H1 (cell line): Measurements from ENCODE around the gene GPR85. TPM values are rescaled to one million over a fixed set of nuclear protein-coding genes. Genes with fewer than 3 reads are reported as not detected.

Source experiments
- CTCF ChIA-PET: fragments of 300-600 bp; sonication (Branson Sonifier 250); formaldehyde crosslinking; loops from one replicate; lab custom pipeline; 2021; ENCODE audit not compliant: partially characterized antibody; lab: Charles Lee
- POLR2A ChIA-PET: fragments of 300-600 bp; sonication (Branson Sonifier 250); formaldehyde crosslinking; loops from one replicate; lab custom pipeline; 2021; ENCODE audit warnings: inconsistent platforms; ENCODE audit not compliant: partially characterized antibody; lab: Charles Lee
- DNase-seq, 2 experiments: peaks; one replicate each; pipeline versions ENCODE4 v3.0.0 to v3.0.0-alpha.2; 2010 to 2022; ENCODE audit warnings: low spot score in 2 of 2, low read depth in 1 of 2, mixed read lengths in 1 of 2
- FAIRE-seq: peaks from 2 replicates; lab custom pipeline; 2011; peaks lifted over from hg19 to GRCh38; lab: Jason Lieb, UNC
- H2AFZ ChIP-seq: 2 replicates; pipeline ENCODE4 v1.8.1; 2012; ENCODE audit warnings: low read length, inconsistent platforms
- H2AK5ac ChIP-seq: 2 replicates; pipeline ENCODE4 v1.6.1; 2013; ENCODE audit warnings: low read depth, low read length
- H2BK120ac ChIP-seq: replicated peaks from 2 replicates; pipeline ENCODE3; 2013; ENCODE audit warnings: low read depth, low read length, inconsistent platforms
- H2BK12ac ChIP-seq: 2 replicates; pipeline ENCODE4 v1.6.1; 2013; ENCODE audit warnings: low read depth, low read length
- H2BK15ac ChIP-seq: 2 replicates; pipeline ENCODE4 v1.6.1; 2013; ENCODE audit warnings: low read length
- H2BK20ac ChIP-seq: 2 replicates; pipeline ENCODE4 v1.6.1; 2013; ENCODE audit warnings: low read length
- H2BK5ac ChIP-seq: 2 replicates; pipeline ENCODE4 v1.6.1; 2013; ENCODE audit warnings: low read depth, low read length
- H3K14ac ChIP-seq: 2 replicates; pipeline ENCODE4 v1.6.1; 2013; ENCODE audit warnings: inconsistent platforms; ENCODE audit not compliant: insufficient read length
- H3K18ac ChIP-seq: 2 replicates; pipeline ENCODE4 v1.6.1; 2013; ENCODE audit warnings: low read length; ENCODE audit errors: extremely low read depth
- H3K23ac ChIP-seq: 2 replicates; pipeline ENCODE4 v1.6.1; 2013; ENCODE audit warnings: inconsistent platforms; ENCODE audit not compliant: insufficient read length
- H3K23me2 ChIP-seq: 2 replicates; pipeline ENCODE4 v1.6.1; 2013; ENCODE audit warnings: low read depth, low read length
- H3K27ac ChIP-seq: 2 replicates; pipeline ENCODE4 v1.6.1; 2011; ENCODE audit warnings: low read depth, low read length, inconsistent platforms
- H3K27me3 ChIP-seq, 4 experiments: replicated peaks in 1 of 4; 1 replicate in 1 of 4; 2 replicates in 3 of 4; pipeline versions ENCODE4 v1.6.1 to v1.8.1; 2011 to 2013; ENCODE audit warnings: low read length in 3 of 4, mild to moderate bottlenecking in 3 of 4, inconsistent platforms in 2 of 4, mixed read lengths in 2 of 4, moderate library complexity in 1 of 4; ENCODE audit not compliant: control insufficient read depth in 3 of 4, insufficient read depth in 3 of 4; ENCODE audit errors: extremely low read depth in 1 of 4
- H3K36me3 ChIP-seq, 4 experiments: 2 replicates each; pipeline versions ENCODE4 v1.6.1 to v1.8.1; 2011 to 2013; ENCODE audit warnings: mild to moderate bottlenecking in 4 of 4, low read length in 3 of 4, moderate library complexity in 2 of 4, control low read depth in 1 of 4, inconsistent platforms in 1 of 4; ENCODE audit not compliant: insufficient read depth in 4 of 4, control insufficient read depth in 2 of 4
- H3K4ac ChIP-seq: replicated peaks from 2 replicates; pipeline ENCODE3; 2013; ENCODE audit warnings: low read length, low read depth, mixed read lengths, inconsistent platforms; ENCODE audit not compliant: insufficient read length
- H3K4me1 ChIP-seq, 4 experiments: replicated peaks in 1 of 4; 1 replicate in 1 of 4; 2 replicates in 3 of 4; pipeline versions ENCODE4 v1.6.1 to v1.8.1; 2011 to 2013; ENCODE audit warnings: low read length in 3 of 4, inconsistent platforms in 2 of 4, mixed read lengths in 1 of 4; ENCODE audit not compliant: insufficient read depth in 4 of 4, control insufficient read depth in 3 of 4
- H3K4me2 ChIP-seq, 2 experiments: 2 replicates each; pipeline versions ENCODE4 v1.6.1 to v1.8.1; 2011 to 2013; ENCODE audit warnings: low read depth in 2 of 2, low read length in 2 of 2, control low read depth in 1 of 2, inconsistent platforms in 1 of 2, mild to moderate bottlenecking in 1 of 2; ENCODE audit not compliant: insufficient read depth in 1 of 2
- H3K4me3 ChIP-seq, 4 experiments: fragments of 200-600, 300-600 bp in 1 of 4; sonication (generic), shearing (Covaris generic), sonication (Bioruptor Twin) in 1 of 4; 2 replicates each; pipeline versions ENCODE4 v1.5.1 to v1.8.1; 2011 to 2016; ENCODE audit warnings: low read length in 4 of 4, low read depth in 3 of 4, control low read depth in 2 of 4, inconsistent platforms in 2 of 4, mild to moderate bottlenecking in 2 of 4, mixed read lengths in 1 of 4, moderate library complexity in 1 of 4; ENCODE audit not compliant: insufficient read depth in 2 of 4; ENCODE audit errors: extremely low read depth in 1 of 4
- H3K56ac ChIP-seq: replicated peaks from 2 replicates; pipeline ENCODE3; 2013; ENCODE audit warnings: low read depth, mild to moderate bottlenecking, mixed read lengths, low read length, inconsistent platforms; ENCODE audit not compliant: insufficient read length
- H3K79me1 ChIP-seq: 2 replicates; pipeline ENCODE4 v1.6.1; 2013; ENCODE audit warnings: low read depth, low read length, control low read depth
- H3K79me2 ChIP-seq, 2 experiments: 2 replicates each; pipeline versions ENCODE4 v1.6.1 to v1.8.1; 2012 to 2013; ENCODE audit warnings: low read length in 2 of 2, mild to moderate bottlenecking in 2 of 2, inconsistent platforms in 1 of 2; ENCODE audit not compliant: insufficient read depth in 2 of 2, control insufficient read depth in 1 of 2
- H3K9ac ChIP-seq, 4 experiments: replicated peaks in 1 of 4; 1 replicate in 1 of 4; 2 replicates in 3 of 4; pipeline versions ENCODE4 v1.6.1 to v1.8.1; 2011 to 2013; ENCODE audit warnings: low read depth in 3 of 4, low read length in 3 of 4, control low read depth in 2 of 4, mild to moderate bottlenecking in 2 of 4, moderate library complexity in 2 of 4, inconsistent platforms in 1 of 4; ENCODE audit errors: extremely low read depth in 1 of 4
- H3K9me3 ChIP-seq, 2 experiments: 2 replicates each; pipeline versions ENCODE4 v1.6.1 to v1.8.1; 2012 to 2013; ENCODE audit warnings: mild to moderate bottlenecking in 2 of 2, moderate library complexity in 2 of 2, control low read depth in 1 of 2, inconsistent platforms in 1 of 2, low read depth in 1 of 2, low read length in 1 of 2, mixed read lengths in 1 of 2; ENCODE audit not compliant: insufficient read depth in 2 of 2
- H4K20me1 ChIP-seq, 2 experiments: replicated peaks in 1 of 2; 2 replicates each; pipeline versions ENCODE3 to v1.8.1; 2011 to 2013; ENCODE audit warnings: inconsistent platforms in 2 of 2, low read length in 2 of 2, mild to moderate bottlenecking in 1 of 2; ENCODE audit not compliant: insufficient read depth in 2 of 2, control insufficient read depth in 1 of 2
- H4K5ac ChIP-seq: 2 replicates; pipeline ENCODE4 v1.6.1; 2013; ENCODE audit warnings: low read length, low read depth, mixed read lengths, inconsistent platforms; ENCODE audit not compliant: insufficient read length
- H4K8ac ChIP-seq: 2 replicates; pipeline ENCODE4 v1.8.0; 2013; ENCODE audit warnings: mild to moderate bottlenecking, moderate library complexity, low read length, inconsistent platforms; ENCODE audit not compliant: insufficient read depth; ENCODE audit errors: extremely low read depth
- H4K91ac ChIP-seq: replicated peaks from 2 replicates; pipeline ENCODE3; 2013; ENCODE audit warnings: low read length, mixed read lengths, inconsistent platforms; ENCODE audit not compliant: insufficient read length
- ATF2 ChIP-seq: IDR thresholded peaks from 2 replicates; pipeline ENCODE4 v1.6.1; 2012; ENCODE audit warnings: low read length, inconsistent platforms
- CEBPB ChIP-seq: IDR thresholded peaks from 2 replicates; pipeline ENCODE4 v1.6.1; 2012; ENCODE audit warnings: low read depth, low read length
- CTCF ChIP-seq, 3 experiments: IDR thresholded peaks; 1 replicate in 2 of 3; 2 replicates in 1 of 3; pipeline versions ENCODE4 v1.5.1 to v1.6.1; 2011; ENCODE audit warnings: low read length in 3 of 3, mild to moderate bottlenecking in 3 of 3, inconsistent platforms in 2 of 3, low read depth in 1 of 3, moderate library complexity in 1 of 3; ENCODE audit not compliant: insufficient read depth in 1 of 3; ENCODE audit errors: control extremely low read depth in 1 of 3
- EGR1 ChIP-seq: IDR thresholded peaks from 2 replicates; pipeline ENCODE4 v1.6.1; 2011; ENCODE audit warnings: low read depth, low read length, borderline replicate concordance
- KDM5A ChIP-seq: fragments of 200-600 bp; IDR thresholded peaks from 2 replicates; pipeline ENCODE4 v1.7.1; 2012; ENCODE audit warnings: mild to moderate bottlenecking, low read length, inconsistent platforms, mixed read lengths
- POLR2AphosphoS5 ChIP-seq: IDR thresholded peaks from 2 replicates; pipeline ENCODE4 v1.6.1; 2011; ENCODE audit warnings: low read depth, low read length
- RBBP5 ChIP-seq: IDR thresholded peaks from 2 replicates; pipeline ENCODE4 v1.7.1; 2012; ENCODE audit warnings: low read depth, mild to moderate bottlenecking, inconsistent platforms, low read length, moderate library complexity, borderline replicate concordance
- SIRT6 ChIP-seq: IDR thresholded peaks from one replicate; pipeline ENCODE4 v1.7.1; 2012; ENCODE audit warnings: low read length, inconsistent platforms
- SIX5 ChIP-seq: IDR thresholded peaks from 2 replicates; pipeline ENCODE4 v1.6.1; 2011; ENCODE audit warnings: mild to moderate bottlenecking, low read depth, low read length
- WGBS, 2 experiments: shearing (Covaris generic) in 1 of 2; methylation state at CpG; one replicate each; pipeline versions ENCODE4 v1.1.6 to v1.1.7; 2013 to 2015; ENCODE audit warnings: low lambda C conversion rate in 2 of 2, mixed read lengths in 2 of 2, inconsistent platforms in 1 of 2, low coverage in 1 of 2, missing lambda C conversion rate in 1 of 2; ENCODE audit not compliant: insufficient replicate concordance in 2 of 2, insufficient coverage in 1 of 2, insufficient read length in 1 of 2; ENCODE audit errors: extremely low coverage in 1 of 2, missing lambda C conversion rate in 1 of 2; 5-methylcytosine and 5-hydroxymethylcytosine counted together
- polyA plus RNA-seq, 7 experiments: library from polyadenylated mRNA; depleted of rRNA in 3 of 7; stranded (reverse) in 5 of 7; unstranded in 2 of 7; fragments of >200 nt in 5 of 7; fragments of 200-250 nt in 2 of 7; gene quantifications; 1 replicate in 5 of 7; 2 replicates in 1 of 7; 4 replicates in 1 of 7; pipeline versions ENCODE4 v1.2.1 to v1.2.3, GENCODE V29; 2011 to 2013; ENCODE audit warnings: missing spikeins in 2 of 7, mixed read lengths in 2 of 7
- total RNA-seq: library from RNA; stranded (reverse); fragmentation: NEBNext Ultra II Directional; extraction: Animal tissue kit (Norgen Biotek cat#: 25700); gene quantifications from 2 replicates; pipeline ENCODE4 v1.2.1, GENCODE V29; 2021

The GPR85 gene
- total and polyA plus RNA-seq, 2 of the 8 experiments (the other 6 are each of a cell fraction or from before 2014, with no cell fraction given) = 0.11 to 0.20 TPM

- no peaks in the 10 kb centered on the region for H3K36me3 ChIP-seq
- no peak overlapping the region for H3K56ac ChIP-seq
- ChIA-PET POLR2A (interaction anchor here (1.5 kb wide), 1 partner anchor 30 kb away, joined by 5 read pairs; no protein-coding TSS in a partner anchor), CTCF (interaction anchor here (0.5 kb wide), 1 partner anchor 87 kb away, joined by 3 read pairs; no protein-coding TSS in a partner anchor)
- no peak overlapping the region for H2AFZ ChIP-seq
- no peaks in the 10 kb centered on the region for H3K79me1 ChIP-seq
- H3K4me1 ChIP-seq = peaks cover 0 to 9% (median 4%) of the 10 kb centered on the region in 4 experiments; a peak in 4 of 7 replicates
- no peak overlapping the region for H2BK12ac ChIP-seq
- FAIRE-seq (no peak), DNase-seq (no peak)
- H3K4me3 ChIP-seq = no peak overlapping the region
- H3K4ac ChIP-seq = no peak overlapping the region
- peaks cover 10 to 50% (median 30%) of the 10 kb centered on the region in 4 experiments; a peak in 6 of 7 replicates for H3K27me3 ChIP-seq
- no peak overlapping the region for H2BK20ac ChIP-seq
- no peak overlapping the region for H4K5ac ChIP-seq
- H2BK5ac ChIP-seq = no peak overlapping the region
- H4K91ac ChIP-seq = no peak overlapping the region
- H3K23ac ChIP-seq = no peak overlapping the region
- peaks cover 0 to 4% of the 10 kb centered on the region in 2 experiments for H4K20me1 ChIP-seq
- no peak overlapping the region for H2BK15ac ChIP-seq
- WGBS, 2 experiments = 92% methylated on average over 4 of the region's 4 CpGs; no CpG with 5 or more reads in 1 of the 2 experiments
- no peak overlapping the region for H4K8ac ChIP-seq
- H3K14ac ChIP-seq = no peak overlapping the region
- no peaks in the 10 kb centered on the region for H3K9me3 ChIP-seq
- H3K23me2 ChIP-seq = peaks cover 2% of the 10 kb centered on the region; the same call in 1 of the 2 replicates
- no peak overlapping the region for H3K4me2 ChIP-seq
- no peak overlapping the region for H3K18ac ChIP-seq
- H3K9ac ChIP-seq = no peak overlapping the region
- H3K79me2 ChIP-seq = no peaks in the 10 kb centered on the region
- H2BK120ac ChIP-seq = no peak overlapping the region
- H2AK5ac ChIP-seq = no peak overlapping the region
- H3K27ac ChIP-seq = no peak overlapping the region
- TF ChIP-seq EGR1 (no peak), CEBPB (no peak), SIRT6 (no peak), POLR2AphosphoS5 (no peak), KDM5A (no peak), ATF2 (no peak), RBBP5 (no peak), SIX5 (no peak), CTCF (IDR thresholded peaks at IDR 0.05; ENCODE audit: control extremely low read depth in 1 of 3, insufficient read depth in 1 of 3, low read depth in 1 of 3, low read length in 3 of 3) (no peak)
Observed at GRCh38 chr7:113084496-113085172, 2.0 kb downstream of the GPR85 start.
